ENCODE results near the gene CYP4F3.

The CYP4F3 gene

GRCh38 chr19:15634105-15634504 lies 6.6 kb upstream of the CYP4F3 start:
- H3K36me3 ChIP-seq (ENCODE audit: control insufficient read depth, insufficient read depth, low read length, severe bottlenecking), result no peaks in the 10 kb centered on the region
- H3K9ac ChIP-seq (ENCODE audit: low read length), result no peak overlapping the region
- H3K4me1 ChIP-seq (ENCODE audit: control insufficient read depth, insufficient read depth, low read length), result no peaks in the 10 kb centered on the region
- no peak for DNase-seq (ENCODE audit: low read depth)
- H3K27me3 ChIP-seq (replicated peaks; ENCODE audit: control insufficient read depth, insufficient read depth, low read length), result peaks cover 9% of the 10 kb centered on the region
- H3K4me3 ChIP-seq (ENCODE audit: low read length), result no peak overlapping the region
- no peaks in the 10 kb centered on the region for H3K9me3 ChIP-seq (ENCODE audit: control insufficient read depth, low read length)

- DNase-seq (ENCODE audit: low read depth), result no peak
- H3K4me1 ChIP-seq (ENCODE audit: control insufficient read depth, insufficient read depth, low read length), result no peaks in the 10 kb centered on the region
- H3K9ac ChIP-seq (ENCODE audit: low read length), result no peak overlapping the region
- H3K9me3 ChIP-seq (ENCODE audit: control insufficient read depth, low read length), result no peaks in the 10 kb centered on the region
- H3K36me3 ChIP-seq (ENCODE audit: control insufficient read depth, insufficient read depth, low read length, severe bottlenecking), result no peaks in the 10 kb centered on the region
- H3K27me3 ChIP-seq (replicated peaks; ENCODE audit: control insufficient read depth, insufficient read depth, low read length), result peaks cover 11% of the 10 kb centered on the region
- H3K4me3 ChIP-seq (ENCODE audit: low read length), result no peak overlapping the region
Observed at GRCh38 chr19:15635016-15635805, 5.5 kb upstream of the CYP4F3 start.

GRCh38 chr19:15636026-15636425 lies 4.7 kb upstream of the CYP4F3 start:
- Histone ChIP-seq H3K9ac (ENCODE audit: low read length) (no peak overlapping the region), H3K36me3 (ENCODE audit: control insufficient read depth, insufficient read depth, low read length, severe bottlenecking) (no peaks in the 10 kb centered on the region), H3K4me3 (ENCODE audit: low read length) (no peak overlapping the region), H3K9me3 (ENCODE audit: control insufficient read depth, low read length) (no peaks in the 10 kb centered on the region), H3K4me1 (ENCODE audit: control insufficient read depth, insufficient read depth, low read length) (no peaks in the 10 kb centered on the region), H3K27me3 (replicated peaks; ENCODE audit: control insufficient read depth, insufficient read depth, low read length) (peaks cover 11% of the 10 kb centered on the region)
- no peak for DNase-seq (ENCODE audit: low read depth)

- DNase-seq (ENCODE audit: low read depth), result no peak
- Histone ChIP-seq H3K27me3 (replicated peaks; ENCODE audit: control insufficient read depth, insufficient read depth, low read length) (peaks cover 18% of the 10 kb centered on the region), H3K9me3 (ENCODE audit: control insufficient read depth, low read length) (no peaks in the 10 kb centered on the region), H3K9ac (ENCODE audit: low read length) (no peak overlapping the region), H3K36me3 (ENCODE audit: control insufficient read depth, insufficient read depth, low read length, severe bottlenecking) (no peaks in the 10 kb centered on the region), H3K4me3 (ENCODE audit: low read length) (no peak overlapping the region), H3K4me1 (ENCODE audit: control insufficient read depth, insufficient read depth, low read length) (no peaks in the 10 kb centered on the region)
Observed at GRCh38 chr19:15639596-15639995, 1.1 kb upstream of the CYP4F3 start.

GRCh38 chr19:15640904-15641597 lies 354 bp downstream of the CYP4F3 start:
- no peak overlapping the region for H3K4me3 ChIP-seq (ENCODE audit: low read length)
- peaks cover 13% of the 10 kb centered on the region for H3K27me3 ChIP-seq (replicated peaks; ENCODE audit: control insufficient read depth, insufficient read depth, low read length)
- no peak overlapping the region for H3K9ac ChIP-seq (ENCODE audit: low read length)
- H3K9me3 ChIP-seq (ENCODE audit: control insufficient read depth, low read length), result no peaks in the 10 kb centered on the region
- DNase-seq (ENCODE audit: low read depth), result no peak
- no peaks in the 10 kb centered on the region for H3K4me1 ChIP-seq (ENCODE audit: control insufficient read depth, insufficient read depth, low read length)
- H3K36me3 ChIP-seq (ENCODE audit: control insufficient read depth, insufficient read depth, low read length, severe bottlenecking), result no peaks in the 10 kb centered on the region

- Histone ChIP-seq H3K36me3 (ENCODE audit: control insufficient read depth, insufficient read depth, low read length, severe bottlenecking) (no peaks in the 10 kb centered on the region), H3K4me3 (ENCODE audit: low read length) (no peak overlapping the region), H3K9me3 (ENCODE audit: control insufficient read depth, low read length) (no peaks in the 10 kb centered on the region), H3K4me1 (ENCODE audit: control insufficient read depth, insufficient read depth, low read length) (no peaks in the 10 kb centered on the region), H3K27me3 (replicated peaks; ENCODE audit: control insufficient read depth, insufficient read depth, low read length) (peaks cover 13% of the 10 kb centered on the region), H3K9ac (ENCODE audit: low read length) (no peak overlapping the region)
- DNase-seq (ENCODE audit: low read depth), result no peak
Observed at GRCh38 chr19:15641901-15642491, 1.3 kb downstream of the CYP4F3 start.

- Histone ChIP-seq H3K4me3 (ENCODE audit: low read length) (no peak overlapping the region), H3K4me1 (ENCODE audit: control insufficient read depth, insufficient read depth, low read length) (no peaks in the 10 kb centered on the region), H3K9me3 (ENCODE audit: control insufficient read depth, low read length) (peaks cover 1% of the 10 kb centered on the region), H3K27me3 (replicated peaks; ENCODE audit: control insufficient read depth, insufficient read depth, low read length) (peaks cover 9% of the 10 kb centered on the region), H3K36me3 (ENCODE audit: control insufficient read depth, insufficient read depth, low read length, severe bottlenecking) (no peaks in the 10 kb centered on the region), H3K9ac (ENCODE audit: low read length) (no peak overlapping the region)
- DNase-seq (ENCODE audit: low read depth), result no peak
Observed at GRCh38 chr19:15642807-15643206, 2.1 kb downstream of the CYP4F3 start.

GRCh38 chr19:15643387-15643786 lies 2.7 kb downstream of the CYP4F3 start:
- Histone ChIP-seq H3K36me3 (ENCODE audit: control insufficient read depth, insufficient read depth, low read length, severe bottlenecking) (no peaks in the 10 kb centered on the region), H3K9me3 (ENCODE audit: control insufficient read depth, low read length) (peaks cover 2% of the 10 kb centered on the region), H3K27me3 (replicated peaks; ENCODE audit: control insufficient read depth, insufficient read depth, low read length) (peaks cover 9% of the 10 kb centered on the region), H3K9ac (ENCODE audit: low read length) (no peak overlapping the region), H3K4me1 (ENCODE audit: control insufficient read depth, insufficient read depth, low read length) (no peaks in the 10 kb centered on the region), H3K4me3 (ENCODE audit: low read length) (no peak overlapping the region)
- DNase-seq (ENCODE audit: low read depth), result no peak

- no peak overlapping the region for H3K9ac ChIP-seq (ENCODE audit: low read length)
- H3K4me1 ChIP-seq (ENCODE audit: control insufficient read depth, insufficient read depth, low read length), result no peaks in the 10 kb centered on the region
- no peaks in the 10 kb centered on the region for H3K36me3 ChIP-seq (ENCODE audit: control insufficient read depth, insufficient read depth, low read length, severe bottlenecking)
- H3K9me3 ChIP-seq (ENCODE audit: control insufficient read depth, low read length), result peaks cover 2% of the 10 kb centered on the region
- no peak for DNase-seq (ENCODE audit: low read depth)
- H3K4me3 ChIP-seq (ENCODE audit: low read length), result no peak overlapping the region
- H3K27me3 ChIP-seq (replicated peaks; ENCODE audit: control insufficient read depth, insufficient read depth, low read length), result peaks cover 9% of the 10 kb centered on the region
Observed at GRCh38 chr19:15644066-15644741, 3.5 kb downstream of the CYP4F3 start.

GRCh38 chr19:15644816-15645215 lies 4.1 kb downstream of the CYP4F3 start:
- no peak for DNase-seq (ENCODE audit: low read depth)
- H3K9me3 ChIP-seq (ENCODE audit: control insufficient read depth, low read length), result peaks cover 2% of the 10 kb centered on the region
- H3K36me3 ChIP-seq (ENCODE audit: control insufficient read depth, insufficient read depth, low read length, severe bottlenecking), result no peaks in the 10 kb centered on the region
- H3K4me1 ChIP-seq (ENCODE audit: control insufficient read depth, insufficient read depth, low read length), result no peaks in the 10 kb centered on the region
- H3K4me3 ChIP-seq (ENCODE audit: low read length), result no peak overlapping the region
- no peak overlapping the region for H3K9ac ChIP-seq (ENCODE audit: low read length)
- H3K27me3 ChIP-seq (replicated peaks; ENCODE audit: control insufficient read depth, insufficient read depth, low read length), result peaks cover 6% of the 10 kb centered on the region

- Histone ChIP-seq H3K9ac (ENCODE audit: low read length) (no peak overlapping the region), H3K9me3 (ENCODE audit: control insufficient read depth, low read length) (peaks cover 2% of the 10 kb centered on the region), H3K36me3 (ENCODE audit: control insufficient read depth, insufficient read depth, low read length, severe bottlenecking) (no peaks in the 10 kb centered on the region), H3K27me3 (replicated peaks; ENCODE audit: control insufficient read depth, insufficient read depth, low read length) (peaks cover 6% of the 10 kb centered on the region), H3K4me1 (ENCODE audit: control insufficient read depth, insufficient read depth, low read length) (no peaks in the 10 kb centered on the region), H3K4me3 (ENCODE audit: low read length) (no peak overlapping the region)
- DNase-seq (ENCODE audit: low read depth), result no peak
Observed at GRCh38 chr19:15649526-15649925, 8.8 kb downstream of the CYP4F3 start.

All from adipocyte (in vitro differentiated cells).